Panc1 (cell line): ENCODE data around the gene HS1BP3. TPM values are rescaled to one million over a fixed set of nuclear protein-coding genes. Genes with fewer than 3 reads are reported as not detected.

ENCODE experiments used
- ATAC-seq: fragments of 200-7000 bp; cut with Tn5 transposase; 2 replicates; pipeline ENCODE4 v1.9.1; 2020; ENCODE audit warnings: mild to moderate bottlenecking, moderate library complexity
- BruUV-seq: library from RNA; stranded (reverse); fragments of 400-500 nt; replicated peaks from 2 replicates; lab custom pipeline; 2021; lab: Mats Ljungman, UMichigan
- CTCF ChIA-PET: fragments of 300-600 bp; sonication (Branson Sonifier 250); formaldehyde crosslinking; loops from one replicate; lab custom pipeline; 2022; ENCODE audit warnings: antibody characterized with exemption; lab: Charles Lee
- POLR2A ChIA-PET: fragments of 300-600 bp; sonication (Branson Sonifier 250); formaldehyde crosslinking; loops from one replicate; lab custom pipeline; 2022; ENCODE audit warnings: antibody characterized with exemption; lab: Charles Lee
- DNase-seq: peaks from one replicate; pipeline ENCODE4 v3.0.0-alpha.2; 2010; ENCODE audit warnings: low read depth, low spot score
- H3K27ac ChIP-seq: 2 replicates; pipeline ENCODE4 v1.5.1; 2011; ENCODE audit warnings: mild to moderate bottlenecking, low read length, inconsistent platforms
- H3K27me3 ChIP-seq: fragments of 200-500 bp; sonication (Bioruptor generic); 2 replicates; pipeline ENCODE4 v1.6.0; 2014; ENCODE audit warnings: low read length, inconsistent platforms; ENCODE audit not compliant: control insufficient read depth, insufficient read depth
- H3K36me3 ChIP-seq: fragments of 200-500 bp; sonication (Bioruptor generic); 2 replicates; pipeline ENCODE4 v1.5.1; 2014; ENCODE audit warnings: inconsistent platforms, mild to moderate bottlenecking, low read length, moderate library complexity; ENCODE audit not compliant: control insufficient read depth, insufficient read depth
- H3K4me1 ChIP-seq: 2 replicates; pipeline ENCODE4 v1.5.1; 2011; ENCODE audit warnings: inconsistent platforms, mild to moderate bottlenecking, low read length, moderate library complexity; ENCODE audit not compliant: control insufficient read depth, insufficient read depth
- H3K4me3 ChIP-seq, 2 experiments: 2 replicates each; pipeline ENCODE4 v1.5.1; 2011 to 2012; ENCODE audit warnings: low read depth in 2 of 2, low read length in 2 of 2, mild to moderate bottlenecking in 2 of 2, inconsistent platforms in 1 of 2, moderate library complexity in 1 of 2
- H3K9me3 ChIP-seq: fragments of 200-500 bp; sonication (Bioruptor generic); 2 replicates; pipeline ENCODE4 v1.5.1; 2014; ENCODE audit warnings: low read depth, mild to moderate bottlenecking, inconsistent platforms, low read length, moderate library complexity; ENCODE audit not compliant: control insufficient read depth, insufficient read depth
- POLR2AphosphoS5 ChIP-seq: IDR thresholded peaks from 2 replicates; pipeline ENCODE4 v1.6.1; 2012; ENCODE audit warnings: mild to moderate bottlenecking, low read depth, low read length, moderate library complexity
- SIN3A ChIP-seq: IDR thresholded peaks from 2 replicates; pipeline ENCODE4 v1.6.1; 2012; ENCODE audit warnings: low read depth, mild to moderate bottlenecking, low read length, moderate library complexity, borderline replicate concordance; ENCODE audit not compliant: insufficient read depth
- TCF7L2 ChIP-seq: IDR thresholded peaks from 2 replicates; pipeline ENCODE4 v1.6.1; 2011; ENCODE audit warnings: mild to moderate bottlenecking, low read depth, low read length, inconsistent platforms
- in situ Hi-C: cut with HindIII; loops from 2 replicates; pipeline ENCODE4 v1.10.0; 2016; ENCODE audit warnings: low sequenced_read_pairs, low pct_unique_long_range_greater_than_20kb
- intact Hi-C: fragments of 100-400 bp; cut with micrococcal nuclease; formaldehyde crosslinking; loops from one replicate; pipeline ENCODE4 v1.10.0; 2022; ENCODE audit not compliant: unreplicated experiment
- total RNA-seq: library from RNA; stranded (reverse); gene quantifications from one replicate; pipeline ENCODE4 v1.2.1, GENCODE V29; 2021; ENCODE audit not compliant: unreplicated experiment
- TF ChIP-seq, protein P1 (sequence below), 2 experiments: IDR thresholded peaks; 2 replicates each; pipeline ENCODE4 v1.6.1; 2011 to 2012; ENCODE audit warnings: low read depth in 2 of 2, control low read depth in 1 of 2, low read length in 1 of 2, mild to moderate bottlenecking in 1 of 2, moderate library complexity in 1 of 2; ENCODE audit not compliant: insufficient read depth in 1 of 2
- TF ChIP-seq, protein P2 (sequence below): fragments of 450-650 bp; IDR thresholded peaks from 2 replicates; pipeline ENCODE4 v1.5.1; 2017; ENCODE audit warnings: mild to moderate bottlenecking

HS1BP3 gene
- total RNA-seq, 1 experiment from 2014 or later = 46.1 TPM

DNA sequence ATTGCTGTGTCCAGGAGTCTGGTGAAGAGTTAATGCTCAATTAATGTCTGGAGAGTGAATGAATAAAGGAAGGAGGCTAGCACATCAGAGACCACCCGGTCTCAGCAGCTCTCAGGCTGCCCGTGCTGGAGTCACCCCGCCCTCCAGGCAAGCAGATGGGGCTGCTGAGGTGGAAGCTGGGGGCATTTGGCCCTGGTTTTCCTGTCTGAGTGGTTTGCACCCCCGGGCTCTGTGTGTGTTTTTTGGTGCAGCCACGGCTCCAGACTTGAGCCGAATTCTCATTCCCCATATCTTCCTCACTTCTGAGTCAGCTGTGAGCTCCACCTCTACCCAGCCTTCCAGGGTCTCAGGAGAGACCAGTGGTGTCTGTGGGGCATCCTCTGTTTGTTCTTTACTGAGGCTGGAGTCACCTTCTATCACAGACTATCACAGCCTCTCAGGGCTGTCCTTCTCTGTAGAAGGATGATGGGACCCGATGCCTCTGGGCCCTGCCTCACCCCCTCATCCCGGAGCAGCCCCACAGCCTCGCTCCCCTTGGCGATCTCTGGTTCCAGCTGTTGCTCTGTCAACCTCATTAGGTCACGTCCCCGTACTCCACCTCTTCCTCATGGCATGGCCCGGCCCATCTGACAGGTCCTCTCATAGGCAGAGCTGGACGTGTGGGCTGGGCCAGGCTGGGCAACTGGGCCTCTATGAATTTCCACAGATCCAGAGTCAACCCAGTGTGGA lies 60.8 kb downstream of the HS1BP3 start:
- TF ChIP-seq SIN3A = no peak
- no peak for TF ChIP-seq TCF7L2
- TF ChIP-seq, protein P1, sequence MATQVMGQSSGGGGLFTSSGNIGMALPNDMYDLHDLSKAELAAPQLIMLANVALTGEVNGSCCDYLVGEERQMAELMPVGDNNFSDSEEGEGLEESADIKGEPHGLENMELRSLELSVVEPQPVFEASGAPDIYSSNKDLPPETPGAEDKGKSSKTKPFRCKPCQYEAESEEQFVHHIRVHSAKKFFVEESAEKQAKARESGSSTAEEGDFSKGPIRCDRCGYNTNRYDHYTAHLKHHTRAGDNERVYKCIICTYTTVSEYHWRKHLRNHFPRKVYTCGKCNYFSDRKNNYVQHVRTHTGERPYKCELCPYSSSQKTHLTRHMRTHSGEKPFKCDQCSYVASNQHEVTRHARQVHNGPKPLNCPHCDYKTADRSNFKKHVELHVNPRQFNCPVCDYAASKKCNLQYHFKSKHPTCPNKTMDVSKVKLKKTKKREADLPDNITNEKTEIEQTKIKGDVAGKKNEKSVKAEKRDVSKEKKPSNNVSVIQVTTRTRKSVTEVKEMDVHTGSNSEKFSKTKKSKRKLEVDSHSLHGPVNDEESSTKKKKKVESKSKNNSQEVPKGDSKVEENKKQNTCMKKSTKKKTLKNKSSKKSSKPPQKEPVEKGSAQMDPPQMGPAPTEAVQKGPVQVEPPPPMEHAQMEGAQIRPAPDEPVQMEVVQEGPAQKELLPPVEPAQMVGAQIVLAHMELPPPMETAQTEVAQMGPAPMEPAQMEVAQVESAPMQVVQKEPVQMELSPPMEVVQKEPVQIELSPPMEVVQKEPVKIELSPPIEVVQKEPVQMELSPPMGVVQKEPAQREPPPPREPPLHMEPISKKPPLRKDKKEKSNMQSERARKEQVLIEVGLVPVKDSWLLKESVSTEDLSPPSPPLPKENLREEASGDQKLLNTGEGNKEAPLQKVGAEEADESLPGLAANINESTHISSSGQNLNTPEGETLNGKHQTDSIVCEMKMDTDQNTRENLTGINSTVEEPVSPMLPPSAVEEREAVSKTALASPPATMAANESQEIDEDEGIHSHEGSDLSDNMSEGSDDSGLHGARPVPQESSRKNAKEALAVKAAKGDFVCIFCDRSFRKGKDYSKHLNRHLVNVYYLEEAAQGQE (IDR thresholded peaks at IDR 0.05; ENCODE audit: insufficient read depth in 1 of 2, low read depth in 2 of 2, low read length in 1 of 2) = no peak
- no peak for TF ChIP-seq POLR2AphosphoS5
- TF ChIP-seq, protein P2, sequence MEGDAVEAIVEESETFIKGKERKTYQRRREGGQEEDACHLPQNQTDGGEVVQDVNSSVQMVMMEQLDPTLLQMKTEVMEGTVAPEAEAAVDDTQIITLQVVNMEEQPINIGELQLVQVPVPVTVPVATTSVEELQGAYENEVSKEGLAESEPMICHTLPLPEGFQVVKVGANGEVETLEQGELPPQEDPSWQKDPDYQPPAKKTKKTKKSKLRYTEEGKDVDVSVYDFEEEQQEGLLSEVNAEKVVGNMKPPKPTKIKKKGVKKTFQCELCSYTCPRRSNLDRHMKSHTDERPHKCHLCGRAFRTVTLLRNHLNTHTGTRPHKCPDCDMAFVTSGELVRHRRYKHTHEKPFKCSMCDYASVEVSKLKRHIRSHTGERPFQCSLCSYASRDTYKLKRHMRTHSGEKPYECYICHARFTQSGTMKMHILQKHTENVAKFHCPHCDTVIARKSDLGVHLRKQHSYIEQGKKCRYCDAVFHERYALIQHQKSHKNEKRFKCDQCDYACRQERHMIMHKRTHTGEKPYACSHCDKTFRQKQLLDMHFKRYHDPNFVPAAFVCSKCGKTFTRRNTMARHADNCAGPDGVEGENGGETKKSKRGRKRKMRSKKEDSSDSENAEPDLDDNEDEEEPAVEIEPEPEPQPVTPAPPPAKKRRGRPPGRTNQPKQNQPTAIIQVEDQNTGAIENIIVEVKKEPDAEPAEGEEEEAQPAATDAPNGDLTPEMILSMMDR = no peak
- ChIA-PET POLR2A (interaction anchor here (0.6 kb wide), 1 partner anchor 123 kb away, joined by 3 read pairs; no protein-coding TSS in a partner anchor), CTCF (no interaction called here)
- no peaks in the 10 kb centered on the region for H3K27me3 ChIP-seq
- no peaks in the 10 kb centered on the region for H3K36me3 ChIP-seq
- no TSS peak for BruUV-seq
- H3K4me3 ChIP-seq = no peak overlapping the region
- no peak for DNase-seq
- no peaks in the 10 kb centered on the region for H3K9me3 ChIP-seq
- in situ Hi-C loops (no loop called here), intact Hi-C loops (loop anchor here (10.0 kb wide), 1 partner anchor 145 kb away; the partner anchor contains the start of gene RHOB)
- H3K4me1 ChIP-seq = peaks cover 24% of the 10 kb centered on the region
- H3K27ac ChIP-seq = no peak overlapping the region
- no peak for ATAC-seq

DNA sequence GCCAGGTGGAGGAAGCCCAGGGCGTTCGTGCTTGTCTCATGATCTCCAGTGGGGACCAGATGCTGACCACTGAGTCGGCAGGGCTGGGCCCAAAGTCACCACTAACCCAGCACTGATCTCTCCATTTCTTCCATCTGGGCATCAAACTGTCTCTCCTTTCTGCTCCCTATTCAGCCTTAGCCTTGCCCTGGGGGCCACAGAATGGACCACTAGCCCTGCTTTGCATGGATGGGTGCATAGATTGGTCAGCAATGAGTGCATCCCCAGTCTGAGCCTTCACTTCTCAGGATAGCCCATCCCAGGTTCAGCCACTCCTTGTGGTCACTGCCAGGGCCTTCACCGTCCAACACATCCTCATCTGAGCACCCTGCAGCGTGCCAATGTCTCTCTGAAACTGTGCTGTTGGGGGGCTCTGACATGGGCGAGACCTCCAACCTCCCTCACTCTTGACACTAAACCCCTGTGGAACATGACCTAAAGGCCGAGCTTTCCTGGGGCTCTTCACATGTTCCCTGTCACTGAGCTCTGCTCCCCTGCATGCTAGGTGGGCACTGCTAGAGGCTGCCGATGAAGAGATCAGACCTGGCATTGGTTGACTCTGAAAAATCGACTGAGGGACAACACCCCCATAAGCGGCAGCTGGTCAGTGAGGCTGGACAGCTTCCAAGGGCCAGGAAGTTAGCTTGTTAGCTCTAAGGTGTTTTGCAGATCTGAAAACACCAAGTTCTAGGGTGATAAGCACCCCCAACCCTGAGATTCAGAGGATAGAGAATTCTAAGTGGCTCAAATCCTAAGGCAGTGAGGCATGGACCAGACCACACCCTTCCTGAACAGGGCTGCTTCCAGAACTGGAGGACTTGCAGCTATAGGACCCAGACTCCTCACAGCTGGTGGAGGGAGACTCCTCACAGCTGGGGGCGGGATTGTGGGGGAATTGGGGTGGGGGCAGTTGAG lies 61.7 kb downstream of the HS1BP3 start:
- H3K4me1 ChIP-seq = peaks cover 29% of the 10 kb centered on the region
- ATAC-seq (no peak), DNase-seq (no peak)
- H3K36me3 ChIP-seq = no peaks in the 10 kb centered on the region
- no peak overlapping the region for H3K4me3 ChIP-seq
- CTCF ChIA-PET = no interaction called here
- TF ChIP-seq, protein P2 = no peak
- TF ChIP-seq POLR2AphosphoS5 = no peak
- TF ChIP-seq, protein P1 (IDR thresholded peaks at IDR 0.05; ENCODE audit: insufficient read depth in 1 of 2, low read depth in 2 of 2, low read length in 1 of 2) = no peak
- TF ChIP-seq TCF7L2 = no peak
- no peak for TF ChIP-seq SIN3A
- H3K27ac ChIP-seq = peak overlapping the region; percentile 23; the same call in 1 of the 2 replicates
- no peaks in the 10 kb centered on the region for H3K27me3 ChIP-seq
- intact Hi-C loops = no loop called here
- BruUV-seq = no TSS peak
- POLR2A ChIA-PET = interaction anchor here (1.9 kb wide), 1 partner anchor 142 kb away, joined by 6 read pairs; the partner anchor contains the start of gene RHOB
- H3K9me3 ChIP-seq = no peaks in the 10 kb centered on the region
- in situ Hi-C loops = no loop called here
